ENCODE measurements around the gene SLC9A9.

SLC9A9 gene

DNA sequence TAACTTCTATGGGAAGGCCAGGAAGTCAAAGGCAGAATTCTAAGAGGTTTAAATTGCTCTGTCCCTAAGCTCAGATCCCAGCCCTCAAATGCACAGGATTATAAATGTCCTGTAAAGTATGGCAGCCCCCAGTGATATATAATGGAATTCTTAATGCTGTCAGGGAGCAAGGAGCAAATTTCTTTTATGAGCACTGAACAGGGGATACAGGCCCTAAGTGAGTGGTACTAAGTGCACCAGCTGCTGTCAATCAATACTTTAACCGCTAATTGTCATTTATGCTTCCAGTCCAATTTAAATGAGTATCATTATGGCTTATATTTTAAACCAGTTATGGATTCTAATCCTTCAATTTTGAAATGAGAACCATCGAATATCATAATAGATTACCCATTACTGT, 4.7 kb downstream of the SLC9A9 start:
- no peak for DNase-seq (ENCODE audit: low read depth)

- no peak for DNase-seq (ENCODE audit: low read depth)
Observed at GRCh38 chr3:143840636-143841035, 7.6 kb downstream of the SLC9A9 start.

DNA sequence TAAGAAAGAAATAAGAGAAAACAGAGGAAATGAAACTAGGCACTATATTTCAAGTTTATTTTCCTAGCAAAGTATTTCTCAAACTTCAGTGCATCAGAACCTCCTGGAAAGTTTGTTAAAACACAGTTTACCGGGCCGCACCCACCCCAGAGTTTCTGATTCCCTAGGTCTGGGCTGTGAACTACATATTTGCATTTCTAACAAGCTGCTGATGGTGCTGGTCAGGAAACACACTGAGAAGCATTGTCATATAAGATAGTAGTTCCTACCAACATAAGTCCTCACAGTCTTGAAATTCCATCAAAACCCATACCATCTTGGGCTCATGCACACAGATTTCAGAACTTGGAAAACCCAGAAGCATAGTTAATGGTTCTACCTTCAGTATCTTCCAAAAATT, 8.3 kb downstream of the SLC9A9 start:
- no peak for DNase-seq (ENCODE audit: low read depth)

DNA sequence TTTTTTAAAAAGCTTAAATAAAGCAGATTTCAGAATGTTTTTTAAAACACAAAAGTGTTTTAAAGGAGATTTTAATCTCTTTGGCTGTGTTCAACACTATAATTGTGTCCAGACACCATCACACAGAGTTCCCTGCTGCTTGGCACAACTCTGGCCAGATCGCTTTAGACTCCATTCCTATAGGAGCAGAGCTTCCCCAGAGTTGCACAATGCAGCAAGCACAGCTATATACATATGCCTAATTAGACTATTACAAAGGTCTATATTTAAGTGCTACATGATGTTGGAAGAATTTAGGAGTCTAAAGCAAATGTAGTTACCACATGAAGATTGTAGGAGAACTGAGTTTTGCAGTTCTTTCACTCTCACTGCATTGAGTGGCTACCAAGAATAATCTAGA, 11.2 kb downstream of the SLC9A9 start:
- DNase-seq (ENCODE audit: low read depth): no peak

GRCh38 chr3:143835312-143835711, 13.0 kb downstream of the SLC9A9 start:
- no peak for DNase-seq (ENCODE audit: low read depth)

GRCh38 chr3:143832433-143832832, 15.8 kb downstream of the SLC9A9 start:
- no peak for DNase-seq (ENCODE audit: low read depth)

DNA sequence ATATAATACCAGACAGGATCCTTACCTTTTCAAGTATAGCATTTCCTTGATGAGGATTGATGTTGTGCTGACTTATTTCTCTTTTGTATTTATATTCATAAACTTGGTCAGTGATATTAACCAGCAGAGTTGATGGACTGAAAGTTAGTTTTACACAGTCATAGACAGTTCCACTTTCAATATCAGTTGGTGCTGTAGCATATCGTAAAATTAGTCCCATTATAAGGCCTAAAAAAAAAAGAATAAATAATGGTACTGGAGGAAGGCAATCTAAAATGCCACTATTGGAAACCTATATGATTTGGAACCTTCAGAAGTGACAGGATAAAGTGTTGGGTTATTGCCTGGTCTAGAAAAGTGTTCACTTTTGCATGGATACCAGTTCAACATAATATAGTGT, 16.3 kb downstream of the SLC9A9 start:
- no peak for DNase-seq (ENCODE audit: low read depth)

GRCh38 chr3:143831208-143831607, 17.1 kb downstream of the SLC9A9 start:
- DNase-seq (ENCODE audit: low read depth): peak; percentile 58

DNA sequence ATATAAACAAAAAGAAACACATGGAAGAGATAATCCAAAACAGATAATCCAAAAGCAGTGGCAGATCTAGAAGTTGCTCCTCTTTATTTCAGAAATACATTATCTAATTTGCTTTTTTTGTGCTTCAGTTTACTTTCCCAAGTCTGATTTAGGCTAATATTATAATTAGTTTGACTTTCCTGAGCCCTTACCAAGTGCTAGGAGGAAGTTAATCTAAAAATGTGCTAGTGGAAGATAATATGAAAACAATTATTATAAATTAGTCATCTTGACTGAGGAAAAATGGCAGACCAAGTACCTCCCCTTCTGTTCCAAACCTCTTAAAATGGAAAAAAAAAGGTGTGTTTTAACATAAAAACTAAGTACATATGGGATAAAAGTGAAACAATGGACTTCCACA, 17.5 kb downstream of the SLC9A9 start:
- no peak for DNase-seq (ENCODE audit: low read depth)

- no peak for DNase-seq (ENCODE audit: low read depth)
Observed at GRCh38 chr3:143830063-143830462, 18.2 kb downstream of the SLC9A9 start.

GRCh38 chr3:143827425-143827824, 20.8 kb downstream of the SLC9A9 start:
- DNase-seq (ENCODE audit: low read depth): no peak

DNA sequence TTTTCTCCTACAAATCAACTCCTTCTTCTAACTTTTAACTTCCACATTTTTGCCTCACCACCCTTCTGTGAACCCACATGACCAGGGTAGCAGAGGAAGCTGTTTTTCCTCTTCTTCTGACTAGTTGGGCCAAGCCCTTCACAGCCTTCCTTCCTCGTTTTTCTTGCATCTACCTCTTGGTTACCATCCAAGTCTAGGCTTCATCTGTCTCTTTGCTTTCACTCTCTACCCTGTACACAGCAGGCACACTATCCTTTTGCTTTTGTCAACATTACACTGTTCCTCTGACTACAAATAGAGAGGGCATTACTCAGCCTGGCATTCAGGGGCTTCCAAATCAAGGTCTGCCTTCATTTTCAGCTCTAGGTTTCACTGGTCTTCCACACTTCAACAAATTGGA, 22.0 kb downstream of the SLC9A9 start:
- no peak for DNase-seq (ENCODE audit: low read depth)

GRCh38 chr3:143825513-143825912, 22.8 kb downstream of the SLC9A9 start:
- DNase-seq (ENCODE audit: low read depth): no peak

GRCh38 chr3:143824735-143825385, 23.4 kb downstream of the SLC9A9 start:
- DNase-seq (ENCODE audit: low read depth): peak; percentile 81

GRCh38 chr3:143822798-143823197, 25.5 kb downstream of the SLC9A9 start:
- DNase-seq (ENCODE audit: low read depth): no peak

DNA sequence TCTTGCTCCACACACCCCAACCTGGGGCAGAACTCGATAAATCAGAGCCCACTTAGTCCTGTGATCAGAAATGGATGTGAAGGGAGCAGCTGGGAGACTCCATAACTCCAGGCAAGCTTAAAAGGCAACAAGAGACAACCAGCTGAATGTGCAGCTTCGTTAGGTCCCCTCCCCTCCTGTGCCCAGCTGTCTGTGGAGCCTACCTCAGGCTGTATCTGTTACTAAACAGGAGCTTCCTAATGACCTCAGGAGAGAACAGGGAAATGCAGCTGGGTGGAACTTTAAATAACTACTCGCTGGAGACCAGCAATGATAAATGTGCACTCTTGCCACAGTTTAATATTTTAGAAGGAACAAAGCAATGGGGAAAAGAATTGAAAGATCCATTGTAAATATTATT, 25.9 kb downstream of the SLC9A9 start:
- no peak for DNase-seq (ENCODE audit: low read depth)

DNA sequence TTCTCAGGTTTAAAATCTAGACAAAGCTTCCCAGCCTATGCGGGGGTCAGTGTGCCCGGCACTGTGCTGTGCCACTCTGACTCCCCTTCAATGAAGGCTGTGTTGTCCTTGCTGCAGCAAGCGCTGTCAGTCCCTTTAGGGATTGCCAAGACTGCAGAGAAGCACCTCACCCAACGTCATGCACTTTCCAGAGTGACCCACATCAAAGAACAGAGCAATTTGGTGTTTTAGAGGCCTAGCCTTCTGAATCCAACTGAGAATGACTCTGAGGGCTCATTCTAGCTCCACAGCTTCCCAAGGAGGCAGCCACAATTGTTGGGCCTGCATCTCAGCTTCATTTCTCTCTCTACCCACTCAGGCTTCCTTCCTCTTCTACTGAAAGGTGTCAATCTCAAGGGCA, 26.4 kb downstream of the SLC9A9 start:
- no peak for DNase-seq (ENCODE audit: low read depth)

GRCh38 chr3:143820466-143821221, 27.6 kb downstream of the SLC9A9 start:
- DNase-seq (ENCODE audit: low read depth): no peak

- no peak for DNase-seq (ENCODE audit: low read depth)
Observed at GRCh38 chr3:143819890-143820289, 28.4 kb downstream of the SLC9A9 start.

DNA sequence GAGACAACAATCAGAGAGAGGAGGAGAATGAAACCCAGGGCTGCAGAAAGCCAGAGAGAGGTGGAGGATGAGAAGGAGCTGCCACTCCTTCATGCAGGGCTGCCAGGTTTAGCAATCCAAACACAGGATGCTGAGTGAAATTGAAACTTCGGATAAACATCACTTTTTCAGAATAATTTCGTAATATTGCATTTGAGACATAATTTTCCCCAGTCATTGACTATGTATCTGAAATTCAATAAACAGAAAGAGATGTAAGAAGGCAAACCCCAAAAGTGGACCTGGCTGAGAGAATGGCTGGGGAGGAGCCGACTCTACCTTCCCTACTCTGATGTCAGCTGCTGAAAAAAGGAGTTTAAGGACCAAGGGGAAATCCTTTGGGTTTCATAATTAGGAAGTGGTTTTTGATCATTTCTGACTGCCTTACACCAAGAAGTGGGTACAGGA, 33.8 kb downstream of the SLC9A9 start:
- peak; percentile 80 for DNase-seq (ENCODE audit: low read depth)

DNA sequence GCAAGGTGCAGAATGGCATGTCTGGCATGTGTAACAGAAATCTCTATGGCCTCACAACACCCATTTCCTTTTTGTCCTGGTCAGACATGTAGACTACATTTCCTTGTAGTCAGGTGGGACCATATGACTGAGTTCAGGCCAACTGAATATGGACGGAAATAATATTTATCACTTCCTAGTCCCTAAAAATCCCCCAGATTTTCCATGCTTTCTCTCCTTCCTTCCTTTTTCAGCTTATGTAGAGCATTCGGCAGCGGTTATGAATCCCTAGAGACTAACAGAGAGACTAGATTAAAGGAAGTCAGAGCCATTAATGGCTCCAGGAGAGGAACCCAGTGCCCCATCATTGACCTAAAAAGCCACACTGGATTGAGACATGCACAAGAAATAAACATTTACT, 35.8 kb downstream of the SLC9A9 start:
- DNase-seq (ENCODE audit: low read depth): no peak

- DNase-seq (ENCODE audit: low read depth): peak; percentile 67
Observed at GRCh38 chr3:143811602-143812001, 36.7 kb downstream of the SLC9A9 start.

- DNase-seq (ENCODE audit: low read depth): no peak
Observed at GRCh38 chr3:143810953-143811265, 37.4 kb downstream of the SLC9A9 start.

Measured in fibroblast of gingiva (primary cell).